GM18508 (cell line): ENCODE results near the gene YPEL1.
"Not testable (repeated sequence)": the region's sequence is repeated elsewhere in the genome, so short reads cannot be mapped to it uniquely, and the experiment has no call there.

Experiments used
- ATAC-seq: cut with Tn5 transposase; IDR thresholded peaks from one replicate; pipeline ENCODE4 v1.9.1; 2021; ENCODE audit warnings: moderate number of reproducible peaks; ENCODE audit not compliant: insufficient read depth, unreplicated experiment

YPEL1 gene

GRCh38 chr22:21754523-21754922 lies 18.9 kb upstream of the YPEL1 start:
- ATAC-seq, result no peak

GRCh38 chr22:21753374-21754111 lies 17.9 kb upstream of the YPEL1 start:
- ATAC-seq, result no peak

- ATAC-seq, result no peak
These were observed 16.7 kb upstream of the YPEL1 start for GRCh38 chr22:21752276-21752675.

- ATAC-seq, result no peak
These were observed 10.4 kb upstream of the YPEL1 start for GRCh38 chr22:21745948-21746347.

- ATAC-seq, result not testable (repeated sequence)
These were observed 9.3 kb upstream of the YPEL1 start for GRCh38 chr22:21744917-21745316.

GRCh38 chr22:21741790-21742189 lies 6.2 kb upstream of the YPEL1 start:
- ATAC-seq, result no peak

GRCh38 chr22:21741059-21741458 lies 5.5 kb upstream of the YPEL1 start:
- ATAC-seq, result no peak

GRCh38 chr22:21739828-21740377 lies 4.3 kb upstream of the YPEL1 start:
- ATAC-seq, result no peak

GRCh38 chr22:21738966-21739365 lies 3.4 kb upstream of the YPEL1 start:
- no peak for ATAC-seq

- ATAC-seq, result no peak
These were observed 2.5 kb upstream of the YPEL1 start for GRCh38 chr22:21738081-21738480.

- ATAC-seq, result no peak
These were observed 1.4 kb upstream of the YPEL1 start for GRCh38 chr22:21736948-21737347.

- no peak for ATAC-seq
These were observed 569 bp upstream of the YPEL1 start for GRCh38 chr22:21736084-21736642.

- ATAC-seq, result no peak
These were observed 924 bp downstream of the YPEL1 start for GRCh38 chr22:21734540-21735199.

GRCh38 chr22:21731503-21731902 lies 4.1 kb downstream of the YPEL1 start:
- ATAC-seq, result no peak

GRCh38 chr22:21730535-21731308 lies 4.9 kb downstream of the YPEL1 start:
- no peak for ATAC-seq

GRCh38 chr22:21729184-21729583 lies 6.4 kb downstream of the YPEL1 start:
- ATAC-seq, result not testable (repeated sequence)

GRCh38 chr22:21728270-21728669 lies 7.3 kb downstream of the YPEL1 start:
- no peak for ATAC-seq

- ATAC-seq, result no peak
These were observed 7.8 kb downstream of the YPEL1 start for GRCh38 chr22:21727768-21728167.

GRCh38 chr22:21727159-21727558 lies 8.4 kb downstream of the YPEL1 start:
- ATAC-seq, result no peak

- ATAC-seq, result no peak
These were observed 8.9 kb downstream of the YPEL1 start for GRCh38 chr22:21726650-21727049.
